Smooth muscle cell (in vitro differentiated cells): ENCODE measurements around the gene CHM. TPM values are rescaled to one million over a fixed set of nuclear protein-coding genes. Genes with fewer than 3 reads are reported as not detected.

Experiments used
- DNase-seq: peaks from one replicate; lab custom pipeline; 2025; ENCODE audit not compliant: unreplicated experiment; lab: John Stamatoyannopoulos, UW
- H2AFZ ChIP-seq: fragments of 200-600 bp; sonication (generic); 2 replicates; pipeline ENCODE4 v1.6.0; 2016; ENCODE audit warnings: antibody characterized with exemption, low read depth, mild to moderate bottlenecking
- H3F3A ChIP-seq: fragments of 200-600 bp; sonication (generic); 2 replicates; pipeline ENCODE4 v1.6.0; 2017; ENCODE audit warnings: antibody characterized with exemption, low read depth
- H3K27ac ChIP-seq: fragments of 200-600 bp; sonication (generic); 2 replicates; pipeline ENCODE4 v1.5.1; 2016; ENCODE audit warnings: low read depth, mild to moderate bottlenecking
- H3K27me3 ChIP-seq: fragments of 200-600 bp; sonication (generic); 2 replicates; pipeline ENCODE4 v1.6.1; 2016; ENCODE audit warnings: low read depth, mild to moderate bottlenecking
- H3K36me3 ChIP-seq: fragments of 200-600 bp; sonication (generic); 2 replicates; pipeline ENCODE4 v1.5.1; 2016; ENCODE audit warnings: low read depth
- H3K4me1 ChIP-seq: fragments of 200-600 bp; sonication (generic); 2 replicates; pipeline ENCODE4 v1.5.1; 2016; ENCODE audit warnings: low read depth
- H3K4me2 ChIP-seq: fragments of 200-600 bp; sonication (generic); 2 replicates; pipeline ENCODE4 v1.6.0; 2016; ENCODE audit warnings: mild to moderate bottlenecking
- H3K4me3 ChIP-seq: fragments of 200-600 bp; sonication (generic); 2 replicates; pipeline ENCODE4 v1.5.1; 2016; ENCODE audit warnings: mild to moderate bottlenecking
- H3K79me2 ChIP-seq: fragments of 200-600 bp; sonication (generic); 2 replicates; pipeline ENCODE4 v1.6.0; 2016; ENCODE audit warnings: low read depth, mild to moderate bottlenecking
- H3K9ac ChIP-seq: fragments of 200-600 bp; sonication (generic); 2 replicates; pipeline ENCODE4 v1.6.0; 2016; ENCODE audit warnings: low read depth
- H3K9me3 ChIP-seq: fragments of 200-600 bp; sonication (generic); replicated peaks from 2 replicates; pipeline ENCODE4 v1.5.1; 2016; ENCODE audit warnings: low read depth
- H4K20me1 ChIP-seq: fragments of 200-600 bp; sonication (generic); 2 replicates; pipeline ENCODE4 v1.6.0; 2016; ENCODE audit warnings: low read depth
- WGBS: methylation state at CpG from one replicate; pipeline ENCODE4 v1.1.7; 2016; ENCODE audit warnings: low lambda C conversion rate; 5-methylcytosine and 5-hydroxymethylcytosine counted together
- polyA plus RNA-seq: library from polyadenylated mRNA; unstranded; fragments of >200 nt; fragmentation: Nextera tagmentation; extraction: Ambion mirVana; gene quantifications from 2 replicates; pipeline ENCODE4 v1.2.1, GENCODE V29; 2016
- total RNA-seq: library from RNA; depleted of rRNA; stranded (reverse); fragments of >200 nt; gene quantifications from 2 replicates; pipeline ENCODE4 v1.2.3, GENCODE V29; 2014
- TF ChIP-seq, protein P1 (sequence below): fragments of 200-600 bp; sonication (generic); IDR thresholded peaks from 2 replicates; pipeline ENCODE4 v1.5.1; 2017; ENCODE audit warnings: borderline replicate concordance, mild to moderate bottlenecking, antibody characterized with exemption; ENCODE audit not compliant: insufficient read depth, poor library complexity, severe bottlenecking

The CHM gene
- total and polyA plus RNA-seq, 2 experiments from 2014 or later = 9.5 to 28.6 TPM

DNA sequence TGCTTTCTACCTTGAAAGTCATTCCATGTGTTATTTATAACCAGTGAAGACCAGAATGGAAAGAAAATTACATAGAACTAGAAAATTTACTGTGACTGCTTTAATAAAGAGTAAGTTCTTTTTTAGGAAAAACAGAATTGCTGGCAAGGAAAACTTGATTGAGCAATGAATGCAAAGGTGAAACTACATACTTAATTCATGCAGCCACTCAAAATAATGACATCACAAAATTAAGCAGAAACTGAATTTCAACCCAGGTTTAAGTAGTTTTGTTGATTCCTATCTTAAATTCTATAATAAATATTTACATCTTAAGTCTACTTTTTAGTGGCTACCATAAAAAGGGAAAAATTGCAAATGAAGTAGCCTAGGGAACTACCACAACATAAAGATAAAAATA lies 14.0 kb downstream of the CHM start:
- no peaks in the 10 kb centered on the region for H3F3A ChIP-seq
- no peak overlapping the region for H3K4me2 ChIP-seq
- no peak overlapping the region for H3K4me3 ChIP-seq
- no peak overlapping the region for H2AFZ ChIP-seq
- H3K27ac ChIP-seq = no peak overlapping the region
- no peak for DNase-seq
- no peak overlapping the region for H3K9ac ChIP-seq
- no peaks in the 10 kb centered on the region for H3K9me3 ChIP-seq
- TF ChIP-seq, protein P1, sequence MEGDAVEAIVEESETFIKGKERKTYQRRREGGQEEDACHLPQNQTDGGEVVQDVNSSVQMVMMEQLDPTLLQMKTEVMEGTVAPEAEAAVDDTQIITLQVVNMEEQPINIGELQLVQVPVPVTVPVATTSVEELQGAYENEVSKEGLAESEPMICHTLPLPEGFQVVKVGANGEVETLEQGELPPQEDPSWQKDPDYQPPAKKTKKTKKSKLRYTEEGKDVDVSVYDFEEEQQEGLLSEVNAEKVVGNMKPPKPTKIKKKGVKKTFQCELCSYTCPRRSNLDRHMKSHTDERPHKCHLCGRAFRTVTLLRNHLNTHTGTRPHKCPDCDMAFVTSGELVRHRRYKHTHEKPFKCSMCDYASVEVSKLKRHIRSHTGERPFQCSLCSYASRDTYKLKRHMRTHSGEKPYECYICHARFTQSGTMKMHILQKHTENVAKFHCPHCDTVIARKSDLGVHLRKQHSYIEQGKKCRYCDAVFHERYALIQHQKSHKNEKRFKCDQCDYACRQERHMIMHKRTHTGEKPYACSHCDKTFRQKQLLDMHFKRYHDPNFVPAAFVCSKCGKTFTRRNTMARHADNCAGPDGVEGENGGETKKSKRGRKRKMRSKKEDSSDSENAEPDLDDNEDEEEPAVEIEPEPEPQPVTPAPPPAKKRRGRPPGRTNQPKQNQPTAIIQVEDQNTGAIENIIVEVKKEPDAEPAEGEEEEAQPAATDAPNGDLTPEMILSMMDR = no peak
- H3K27me3 ChIP-seq = no peaks in the 10 kb centered on the region
- no peaks in the 10 kb centered on the region for H3K4me1 ChIP-seq
- peaks cover 18% of the 10 kb centered on the region for H3K79me2 ChIP-seq
- H3K36me3 ChIP-seq = no peaks in the 10 kb centered on the region
- peaks cover 39% of the 10 kb centered on the region for H4K20me1 ChIP-seq

GRCh38 chrX:86028681-86029080 lies 18.7 kb downstream of the CHM start:
- TF ChIP-seq, protein P1 = no peak
- Histone ChIP-seq H3K4me1 (no peaks in the 10 kb centered on the region), H3K9ac (no peak overlapping the region), H3K4me2 (no peak overlapping the region), H3K9me3 (no peaks in the 10 kb centered on the region), H3K27me3 (no peaks in the 10 kb centered on the region), H3F3A (no peaks in the 10 kb centered on the region), H4K20me1 (peaks cover 26% of the 10 kb centered on the region), H2AFZ (no peak overlapping the region), H3K27ac (no peak overlapping the region), H3K79me2 (peaks cover under 1% of the 10 kb centered on the region), H3K36me3 (no peaks in the 10 kb centered on the region), H3K4me3 (no peak overlapping the region)
- no peak for DNase-seq
- WGBS = 61% methylated on average over 2 of the region's 2 CpGs

DNA sequence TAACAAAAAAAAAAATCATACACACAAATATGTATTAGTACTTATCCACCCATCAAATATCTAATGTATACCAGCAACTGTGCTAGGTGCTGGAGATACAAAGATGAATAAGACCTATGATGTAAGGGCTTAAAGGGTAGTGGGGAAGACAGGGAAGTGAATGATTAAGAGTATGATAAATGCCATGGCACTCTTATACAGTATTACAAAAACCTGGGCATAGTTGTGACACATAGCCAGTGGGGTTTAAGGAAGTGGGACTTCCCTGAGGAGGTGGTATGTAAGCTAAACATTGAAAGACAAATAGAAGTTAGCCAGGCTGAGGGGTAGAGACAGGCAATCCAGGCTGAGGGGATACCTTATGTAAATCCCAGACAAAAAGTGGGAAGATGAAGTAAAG lies 23.5 kb downstream of the CHM start:
- no peak overlapping the region for H3K27ac ChIP-seq
- no peaks in the 10 kb centered on the region for H3K36me3 ChIP-seq
- DNase-seq = no peak
- no peaks in the 10 kb centered on the region for H3K27me3 ChIP-seq
- no peak overlapping the region for H3K9ac ChIP-seq
- no peaks in the 10 kb centered on the region for H3K9me3 ChIP-seq
- no peak overlapping the region for H3K4me2 ChIP-seq
- H3K4me3 ChIP-seq = no peak overlapping the region
- TF ChIP-seq, protein P1 = no peak
- no peaks in the 10 kb centered on the region for H3K4me1 ChIP-seq
- H4K20me1 ChIP-seq = peaks cover 10% of the 10 kb centered on the region
- no peaks in the 10 kb centered on the region for H3K79me2 ChIP-seq
- H2AFZ ChIP-seq = no peak overlapping the region
- no peaks in the 10 kb centered on the region for H3F3A ChIP-seq

GRCh38 chrX:86021652-86022289 lies 25.6 kb downstream of the CHM start:
- Histone ChIP-seq H2AFZ (no peak overlapping the region), H3K27ac (no peak overlapping the region), H3K9ac (no peak overlapping the region), H3K79me2 (no peaks in the 10 kb centered on the region), H3K4me3 (no peak overlapping the region), H3K4me2 (no peak overlapping the region), H3K9me3 (no peaks in the 10 kb centered on the region), H3K36me3 (peaks cover 3% of the 10 kb centered on the region), H4K20me1 (peaks cover 13% of the 10 kb centered on the region), H3K27me3 (no peaks in the 10 kb centered on the region), H3K4me1 (no peaks in the 10 kb centered on the region), H3F3A (no peaks in the 10 kb centered on the region)
- TF ChIP-seq, protein P1 = no peak
- no peak for DNase-seq
